ENCODE results near the gene FGFR1OP2. TPM values are rescaled to one million over a fixed set of nuclear protein-coding genes. Genes with fewer than 3 reads are reported as not detected.
"Not testable (repeated sequence)": the region's sequence is repeated elsewhere in the genome, so short reads cannot be mapped to it uniquely, and the experiment has no call there.

The FGFR1OP2 gene
- polyA plus RNA-seq, 12 donors, result 34.6 to 65.0 (median 49.9) TPM; not detected in 1

GRCh38 chr12:26939192-26939832 lies 1.0 kb downstream of the FGFR1OP2 start:
- DNase-seq, result no peak

- no peak for DNase-seq
These were observed 1.7 kb downstream of the FGFR1OP2 start for GRCh38 chr12:26939953-26940352.

- no peak for DNase-seq
These were observed 2.4 kb downstream of the FGFR1OP2 start for GRCh38 chr12:26940516-26941214.

- no peak for DNase-seq
These were observed 2.9 kb downstream of the FGFR1OP2 start for GRCh38 chr12:26941215-26941594.

GRCh38 chr12:26948309-26948708 lies 10.0 kb downstream of the FGFR1OP2 start:
- no peak for DNase-seq

GRCh38 chr12:26953447-26953846 lies 15.2 kb downstream of the FGFR1OP2 start:
- DNase-seq, result no peak

GRCh38 chr12:26954027-26954426 lies 15.8 kb downstream of the FGFR1OP2 start:
- DNase-seq, result no peak

- DNase-seq, result not testable (repeated sequence)
These were observed 23.1 kb downstream of the FGFR1OP2 start for GRCh38 chr12:26961391-26961790.

GRCh38 chr12:26961803-26962202 lies 23.5 kb downstream of the FGFR1OP2 start:
- no peak for DNase-seq

GRCh38 chr12:26963413-26963812 lies 25.1 kb downstream of the FGFR1OP2 start:
- DNase-seq, result no peak

GRCh38 chr12:26966842-26967241 lies 28.6 kb downstream of the FGFR1OP2 start:
- no peak for DNase-seq

GRCh38 chr12:26970136-26970535 lies 31.9 kb downstream of the FGFR1OP2 start:
- no peak for DNase-seq

GRCh38 chr12:26971963-26972362 lies 33.7 kb downstream of the FGFR1OP2 start:
- no peak for DNase-seq

GRCh38 chr12:26976687-26977086 lies 38.4 kb downstream of the FGFR1OP2 start:
- DNase-seq, result no peak

GRCh38 chr12:26978801-26979200 lies 40.5 kb downstream of the FGFR1OP2 start:
- DNase-seq, result no peak

GRCh38 chr12:26979733-26980132 lies 41.5 kb downstream of the FGFR1OP2 start:
- DNase-seq, result no peak

GRCh38 chr12:26982866-26983265 lies 44.6 kb downstream of the FGFR1OP2 start:
- no peak for DNase-seq

GRCh38 chr12:26987634-26988424 lies 49.6 kb downstream of the FGFR1OP2 start:
- no peak for DNase-seq

- DNase-seq, result no peak
These were observed 50.4 kb downstream of the FGFR1OP2 start for GRCh38 chr12:26988703-26989102.

- no peak for DNase-seq
These were observed 51.6 kb downstream of the FGFR1OP2 start for GRCh38 chr12:26989873-26990272.

GRCh38 chr12:26991826-26992225 lies 53.6 kb downstream of the FGFR1OP2 start:
- no peak for DNase-seq

- DNase-seq, result no peak
These were observed 55.8 kb downstream of the FGFR1OP2 start for GRCh38 chr12:26994109-26994508.

- no peak for DNase-seq
These were observed 57.4 kb downstream of the FGFR1OP2 start for GRCh38 chr12:26995706-26996105.
